Measurements from ENCODE around the gene PABPN1. TPM values are rescaled to one million over a fixed set of nuclear protein-coding genes. Genes with fewer than 3 reads are reported as not detected.

Gene PABPN1
- total and polyA plus RNA-seq, 2 of the 13 experiments (the other 11 are each of a cell fraction or from before 2014, with no cell fraction given), result 233 to 524 TPM

DNA sequence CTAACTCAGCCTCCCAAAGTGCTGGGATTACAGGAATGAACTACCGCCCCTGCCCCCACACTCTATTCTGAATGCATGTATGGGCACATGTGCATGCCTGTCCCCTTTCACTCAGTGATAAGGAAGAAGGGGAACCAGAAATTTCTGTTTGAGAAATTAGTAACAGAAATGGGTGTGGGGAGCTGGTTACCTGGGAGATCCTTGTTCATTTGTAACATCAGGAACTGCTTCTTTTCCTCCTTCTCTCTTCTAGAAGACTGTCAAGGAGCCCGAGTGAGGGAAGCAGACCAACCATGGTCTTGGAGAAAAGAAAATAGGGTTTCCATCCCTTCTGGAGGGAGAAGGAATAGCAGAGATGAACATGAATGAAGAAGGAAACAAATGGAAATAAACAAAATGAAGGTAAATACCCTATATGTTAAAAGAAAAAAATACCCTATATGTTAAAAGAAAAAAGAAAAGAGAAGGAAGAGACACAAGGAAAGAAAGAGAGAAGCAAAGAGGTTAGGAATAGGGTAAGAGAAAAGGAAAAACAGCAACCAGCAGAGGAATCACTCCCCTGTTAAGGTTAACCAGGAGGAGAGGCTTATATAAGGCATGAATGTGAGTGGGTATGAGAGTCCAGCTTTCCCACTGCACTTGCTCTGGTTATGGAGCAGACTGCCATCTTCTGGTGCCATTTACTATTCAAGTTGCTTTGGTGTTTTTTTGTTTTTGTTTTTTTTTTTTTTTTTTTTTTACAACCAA lies 21.9 kb upstream of the PABPN1 start (continued):
- no peak for TF ChIP-seq NCOR1 (IDR thresholded peaks at IDR 0.05; ENCODE audit: borderline replicate concordance, low read length)
- 0 out of 2 replicates have a peak, but pooled peaks have one; percentile 38 for TF ChIP-seq IKZF5 (CRISPR knock-in tag; IDR thresholded peaks at IDR 0.05)
- TF ChIP-seq RNF219 (CRISPR knock-in tag; IDR thresholded peaks at IDR 0.05), result no peak
- peak; percentile 17; the same call in 1 of the 2 replicates for TF ChIP-seq ZBTB42 (CRISPR knock-in tag; IDR thresholded peaks at IDR 0.05)
- TF ChIP-seq BCL6 (CRISPR knock-in tag; IDR thresholded peaks at IDR 0.05), result no peak
- TF ChIP-seq SMC3 (IDR thresholded peaks at IDR 0.05; ENCODE audit: low read length), result peak; percentile 68
- TF ChIP-seq TCF12 (IDR thresholded peaks at IDR 0.05), result no peak
- no peak for TF ChIP-seq TCF12 (CRISPR knock-in tag; IDR thresholded peaks at IDR 0.05)
- no peak; the same call in 1 of the 2 replicates for TF ChIP-seq RCOR2 (CRISPR knock-in tag; IDR thresholded peaks at IDR 0.05)
- no peak for TF ChIP-seq STAT5B (CRISPR knock-in tag; IDR thresholded peaks at IDR 0.05)
- no peak for TF ChIP-seq REL (CRISPR knock-in tag; conservative IDR thresholded peaks at IDR 0.05)
- peak; percentile 55 for TF ChIP-seq GATAD2A (CRISPR knock-in tag; IDR thresholded peaks at IDR 0.05)
- TF ChIP-seq ZNF501 (CRISPR knock-in tag; IDR thresholded peaks at IDR 0.05), result no peak
- no peak for TF ChIP-seq FOSL2 (CRISPR knock-in tag; IDR thresholded peaks at IDR 0.05)
- 0 out of 2 replicates have a peak, but pooled peaks have one; percentile 17 for TF ChIP-seq THAP11 (CRISPR knock-in tag; IDR thresholded peaks at IDR 0.05)
- TF ChIP-seq JARID2 (CRISPR knock-in tag; IDR thresholded peaks at IDR 0.05; ENCODE audit: insufficient replicate concordance), result peak; percentile 61
- no peak for TF ChIP-seq ZNF616 (CRISPR knock-in tag; IDR thresholded peaks at IDR 0.05; ENCODE audit: low read depth)
- TF ChIP-seq, protein P1, sequence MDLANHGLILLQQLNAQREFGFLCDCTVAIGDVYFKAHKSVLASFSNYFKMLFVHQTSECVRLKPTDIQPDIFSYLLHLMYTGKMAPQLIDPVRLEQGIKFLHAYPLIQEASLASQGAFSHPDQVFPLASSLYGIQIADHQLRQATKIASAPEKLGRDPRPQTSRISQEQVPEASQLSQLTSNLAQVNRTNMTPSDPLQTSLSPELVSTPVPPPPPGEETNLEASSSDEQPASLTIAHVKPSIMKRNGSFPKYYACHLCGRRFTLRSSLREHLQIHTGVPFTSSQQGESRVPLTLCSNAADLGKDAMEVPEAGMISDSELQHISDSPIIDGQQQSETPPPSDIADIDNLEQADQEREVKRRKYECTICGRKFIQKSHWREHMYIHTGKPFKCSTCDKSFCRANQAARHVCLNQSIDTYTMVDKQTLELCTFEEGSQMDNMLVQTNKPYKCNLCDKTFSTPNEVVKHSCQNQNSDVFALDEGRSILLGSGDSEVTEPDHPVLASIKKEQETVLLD (CRISPR knock-in tag; IDR thresholded peaks at IDR 0.05; ENCODE audit: low read depth), result no peak
- no peak for TF ChIP-seq ZBTB33 (CRISPR knock-in tag; IDR thresholded peaks at IDR 0.05)
- no peak for TF ChIP-seq IKZF1 (IDR thresholded peaks at IDR 0.05)
- no peak for TF ChIP-seq SRF (IDR thresholded peaks at IDR 0.05; ENCODE audit: low read depth, low read length)
- TF ChIP-seq U2AF2 (IDR thresholded peaks at IDR 0.05; ENCODE audit: low read depth, low read length), result peak; percentile 80; the same call in 1 of the 2 replicates
- no peak for TF ChIP-seq MTA1 (CRISPR knock-in tag; IDR thresholded peaks at IDR 0.05; ENCODE audit: borderline replicate concordance)
- no peak for TF ChIP-seq TBL1XR1 (IDR thresholded peaks at IDR 0.05; ENCODE audit: borderline replicate concordance, low read length, partially characterized antibody)
